NCI-H1930 (cell line): ENCODE measurements around the gene ATP12A.
"Not testable (repeated sequence)": the region's sequence is repeated elsewhere in the genome, so short reads cannot be mapped to it uniquely, and the experiment has no call there.

ENCODE experiments used
- DNase-seq, 2 experiments: peaks; one replicate each; lab custom pipeline; 2025; lab: John Stamatoyannopoulos, UW

ATP12A gene

GRCh38 chr13:24730873-24731567 is 50.8 kb downstream of the ATP12A start:
- DNase-seq: not testable (repeated sequence)

- DNase-seq: no peak
Measured at GRCh38 chr13:24734950-24735349, 54.7 kb downstream of the ATP12A start.

- DNase-seq: no peak
Measured at GRCh38 chr13:24737042-24737441, 56.8 kb downstream of the ATP12A start.

GRCh38 chr13:24738366-24738847 is 58.2 kb downstream of the ATP12A start:
- no peak for DNase-seq

- no peak for DNase-seq
Measured at GRCh38 chr13:24740014-24740890, 60.0 kb downstream of the ATP12A start.

GRCh38 chr13:24741016-24741662 is 60.9 kb downstream of the ATP12A start:
- DNase-seq: no peak

GRCh38 chr13:24741791-24742190 is 61.6 kb downstream of the ATP12A start:
- DNase-seq: no peak

- DNase-seq: no peak
Measured at GRCh38 chr13:24742294-24742693, 62.1 kb downstream of the ATP12A start.

- DNase-seq: no peak
Measured at GRCh38 chr13:24742977-24743376, 62.8 kb downstream of the ATP12A start.

- DNase-seq: no peak
Measured at GRCh38 chr13:24744247-24744646, 64.0 kb downstream of the ATP12A start.

- no peak for DNase-seq
Measured at GRCh38 chr13:24745516-24745860, 65.3 kb downstream of the ATP12A start.

- DNase-seq: no peak
Measured at GRCh38 chr13:24745861-24746617, 65.8 kb downstream of the ATP12A start.

GRCh38 chr13:24746618-24747247 is 66.5 kb downstream of the ATP12A start:
- peak; percentile 9 to 56 for DNase-seq

GRCh38 chr13:24747248-24748060 is 67.2 kb downstream of the ATP12A start:
- peak; percentile 37 to 51 for DNase-seq

- DNase-seq: no peak
Measured at GRCh38 chr13:24748061-24748400, 67.8 kb downstream of the ATP12A start.

GRCh38 chr13:24759197-24759596 is 79.0 kb downstream of the ATP12A start:
- DNase-seq: no peak
